ENCODE data around the gene TSEN2.

DNA sequence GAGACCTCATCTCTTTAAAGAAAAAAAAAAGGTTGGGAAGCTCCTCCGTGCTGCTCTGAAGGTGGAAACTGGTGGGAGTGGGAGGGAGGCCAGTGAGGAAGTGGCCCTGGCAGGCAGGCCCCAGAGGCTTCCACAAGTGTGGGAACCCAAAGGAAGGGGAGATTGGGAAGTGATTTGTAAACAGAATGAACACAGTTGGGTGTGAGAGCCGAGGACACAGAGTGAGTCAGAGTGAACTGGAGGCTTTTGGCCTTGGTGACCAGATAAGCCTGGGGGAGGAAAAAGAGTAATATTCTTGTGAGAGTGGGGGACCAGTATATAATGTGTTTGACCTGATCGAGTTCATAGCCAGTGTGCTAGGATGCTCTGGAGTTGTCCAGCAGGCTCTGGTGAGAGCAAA lies 95.6 kb downstream of the TSEN2 start:
- no peak for TF ChIP-seq EZH2phosphoT487 (IDR thresholded peaks at IDR 0.05; ENCODE audit: borderline replicate concordance, low read depth, low read length)
- TF ChIP-seq, protein P1, sequence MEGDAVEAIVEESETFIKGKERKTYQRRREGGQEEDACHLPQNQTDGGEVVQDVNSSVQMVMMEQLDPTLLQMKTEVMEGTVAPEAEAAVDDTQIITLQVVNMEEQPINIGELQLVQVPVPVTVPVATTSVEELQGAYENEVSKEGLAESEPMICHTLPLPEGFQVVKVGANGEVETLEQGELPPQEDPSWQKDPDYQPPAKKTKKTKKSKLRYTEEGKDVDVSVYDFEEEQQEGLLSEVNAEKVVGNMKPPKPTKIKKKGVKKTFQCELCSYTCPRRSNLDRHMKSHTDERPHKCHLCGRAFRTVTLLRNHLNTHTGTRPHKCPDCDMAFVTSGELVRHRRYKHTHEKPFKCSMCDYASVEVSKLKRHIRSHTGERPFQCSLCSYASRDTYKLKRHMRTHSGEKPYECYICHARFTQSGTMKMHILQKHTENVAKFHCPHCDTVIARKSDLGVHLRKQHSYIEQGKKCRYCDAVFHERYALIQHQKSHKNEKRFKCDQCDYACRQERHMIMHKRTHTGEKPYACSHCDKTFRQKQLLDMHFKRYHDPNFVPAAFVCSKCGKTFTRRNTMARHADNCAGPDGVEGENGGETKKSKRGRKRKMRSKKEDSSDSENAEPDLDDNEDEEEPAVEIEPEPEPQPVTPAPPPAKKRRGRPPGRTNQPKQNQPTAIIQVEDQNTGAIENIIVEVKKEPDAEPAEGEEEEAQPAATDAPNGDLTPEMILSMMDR (conservative IDR thresholded peaks at IDR 0.05; ENCODE audit: low read length) = no peak
